CD4-positive, alpha-beta T cell treated with Interleukin-2 at 100 ng/mL for 4 hours (primary cell): Measurements from ENCODE around the gene SRGAP2.
"Not testable (repeated sequence)": the region's sequence is repeated elsewhere in the genome, so short reads cannot be mapped to it uniquely, and the experiment has no call there.

Experiments used
- DNase-seq: peaks from one replicate; pipeline ENCODE4 v3.0.0-alpha.2; 2020; ENCODE audit warnings: low spot score

Gene SRGAP2

GRCh38 chr1:206250953-206251681 is 47.8 kb downstream of the SRGAP2 start:
- not testable (repeated sequence) for DNase-seq

- not testable (repeated sequence) for DNase-seq
Observed at GRCh38 chr1:206252680-206253335, 49.5 kb downstream of the SRGAP2 start.
